Limb (tissue), 2 donors: Measurements from ENCODE around the gene CFAP251.
"Not testable (repeated sequence)": the region's sequence is repeated elsewhere in the genome, so short reads cannot be mapped to it uniquely, and the experiment has no call there.

ENCODE experiments used
- DNase-seq, 2 donors: peaks; one replicate each; pipeline ENCODE4 v3.0.0-alpha.2; 2016; ENCODE audit errors: extremely low spot score in 2 of 2

The CFAP251 gene

GRCh38 chr12:121974026-121974985 lies 55.9 kb downstream of the CFAP251 start:
- DNase-seq, result no peak

GRCh38 chr12:121975021-121975420 lies 56.6 kb downstream of the CFAP251 start:
- no peak for DNase-seq

- no peak for DNase-seq
Measured at GRCh38 chr12:121976950-121977349, 58.6 kb downstream of the CFAP251 start.

- DNase-seq, result no peak
Measured at GRCh38 chr12:121980191-121980891, 61.9 kb downstream of the CFAP251 start.

GRCh38 chr12:121980892-121981272 lies 62.5 kb downstream of the CFAP251 start:
- DNase-seq, result no peak

- DNase-seq, result no peak
Measured at GRCh38 chr12:121981456-121981855, 63.1 kb downstream of the CFAP251 start.

- DNase-seq, result no peak
Measured at GRCh38 chr12:121982950-121983349, 64.6 kb downstream of the CFAP251 start.

- DNase-seq, result peak in 1 of 2 donors; percentile 22
Measured at GRCh38 chr12:121983536-121984210, 65.3 kb downstream of the CFAP251 start.

GRCh38 chr12:121986489-121987245 lies 68.3 kb downstream of the CFAP251 start:
- no peak for DNase-seq

GRCh38 chr12:121988519-121988918 lies 70.1 kb downstream of the CFAP251 start:
- DNase-seq, result not testable (repeated sequence)

- no peak for DNase-seq
Measured at GRCh38 chr12:121989276-121990113, 71.1 kb downstream of the CFAP251 start.

GRCh38 chr12:121990114-121990647 lies 71.8 kb downstream of the CFAP251 start:
- no peak for DNase-seq

- DNase-seq, result peak in 1 of 2 donors; percentile 13
Measured at GRCh38 chr12:121990692-121991603, 72.6 kb downstream of the CFAP251 start.

- DNase-seq, result no peak
Measured at GRCh38 chr12:121992059-121992879, 73.9 kb downstream of the CFAP251 start.

GRCh38 chr12:121996050-121996944 lies 77.9 kb downstream of the CFAP251 start:
- DNase-seq, result no peak

- no peak for DNase-seq
Measured at GRCh38 chr12:121996945-121997612, 78.7 kb downstream of the CFAP251 start.
